Activated T-helper 17 cell treated with anti-CD3 and anti-CD28 coated beads, Interleukin-2, amount 50 U/mL, for 72 hours (primary cell): ENCODE measurements around the gene TAMALIN. TPM values are rescaled to one million over a fixed set of nuclear protein-coding genes. Genes with fewer than 3 reads are reported as not detected.

Experiments
- ATAC-seq: fragments of 150-1000 bp; cut with Tn5 transposase; replicated peaks from 2 replicates; pipeline ENCODE4 v1.10.0; 2021; ENCODE audit warnings: mild to moderate bottlenecking, moderate library complexity
- H3K27ac Mint-ChIP-seq: one replicate; pipeline ENCODE4 v1.8.0; 2022; ENCODE audit warnings: mixed read lengths
- H3K27me3 Mint-ChIP-seq: one replicate; pipeline ENCODE4 v1.8.0; 2022; ENCODE audit warnings: mixed read lengths
- H3K36me3 Mint-ChIP-seq: one replicate; pipeline ENCODE4 v1.8.0; 2022; ENCODE audit warnings: low read depth, mild to moderate bottlenecking, mixed read lengths
- H3K4me1 Mint-ChIP-seq: one replicate; pipeline ENCODE4 v1.8.0; 2022; ENCODE audit warnings: mixed read lengths
- H3K4me3 Mint-ChIP-seq: one replicate; pipeline ENCODE4 v1.8.0; 2022; ENCODE audit warnings: mild to moderate bottlenecking, mixed read lengths
- H3K9me3 Mint-ChIP-seq: one replicate; pipeline ENCODE4 v1.8.0; 2022; ENCODE audit warnings: mixed read lengths
- total RNA-seq, 2 donors: library from RNA; stranded (reverse); gene quantifications; one replicate each; pipeline ENCODE4 v1.2.3, GENCODE V29; 2022

TAMALIN gene
- total RNA-seq, 2 donors from 2014 or later: 3.5 to 26.3 TPM

- no peaks in the 10 kb centered on the region for H3K9me3 Mint-ChIP-seq
- peak overlapping the region; percentile 85 for H3K4me3 Mint-ChIP-seq
- no peak for ATAC-seq
Observed at GRCh38 chr12:52032446-52032803, 25.7 kb downstream of the TAMALIN start.

GRCh38 chr12:52032804-52033445, 26.2 kb downstream of the TAMALIN start:
- Mint-ChIP-seq H3K4me1 (peaks cover 12% of the 10 kb centered on the region), H3K9me3 (no peaks in the 10 kb centered on the region), H3K27me3 (no peaks in the 10 kb centered on the region), H3K36me3 (no peaks in the 10 kb centered on the region), H3K27ac (peak overlapping the region; percentile 72), H3K4me3 (peak overlapping the region; percentile 85)
- ATAC-seq: peak; percentile 98

More at GRCh38 chr12:52032446-52032803, 25.7 kb downstream of the TAMALIN start:
- H3K4me1 Mint-ChIP-seq: peaks cover 12% of the 10 kb centered on the region
- H3K27me3 Mint-ChIP-seq: no peaks in the 10 kb centered on the region
- H3K27ac Mint-ChIP-seq: peak overlapping the region; percentile 72
- H3K36me3 Mint-ChIP-seq: no peaks in the 10 kb centered on the region

GRCh38 chr12:52033446-52034140, 26.8 kb downstream of the TAMALIN start:
- ATAC-seq: no peak
- peak overlapping the region; percentile 85 for H3K4me3 Mint-ChIP-seq
- peak overlapping the region; percentile 72 for H3K27ac Mint-ChIP-seq
- no peaks in the 10 kb centered on the region for H3K9me3 Mint-ChIP-seq
- H3K4me1 Mint-ChIP-seq: peaks cover 12% of the 10 kb centered on the region
- H3K36me3 Mint-ChIP-seq: no peaks in the 10 kb centered on the region
- no peaks in the 10 kb centered on the region for H3K27me3 Mint-ChIP-seq

GRCh38 chr12:52035190-52035589, 28.4 kb downstream of the TAMALIN start:
- Mint-ChIP-seq H3K27me3 (no peaks in the 10 kb centered on the region), H3K4me1 (peaks cover 19% of the 10 kb centered on the region), H3K9me3 (no peaks in the 10 kb centered on the region), H3K27ac (no peak overlapping the region), H3K4me3 (peak overlapping the region; percentile 77), H3K36me3 (no peaks in the 10 kb centered on the region)
- no peak for ATAC-seq

- H3K4me1 Mint-ChIP-seq: peaks cover 26% of the 10 kb centered on the region
- H3K9me3 Mint-ChIP-seq: no peaks in the 10 kb centered on the region
- H3K27ac Mint-ChIP-seq: peak overlapping the region; percentile 20
- peak overlapping the region; percentile 77 for H3K4me3 Mint-ChIP-seq
- no peaks in the 10 kb centered on the region for H3K36me3 Mint-ChIP-seq
- ATAC-seq: no peak
- no peaks in the 10 kb centered on the region for H3K27me3 Mint-ChIP-seq
Observed at GRCh38 chr12:52035926-52036325, 29.2 kb downstream of the TAMALIN start.

- H3K27me3 Mint-ChIP-seq: no peaks in the 10 kb centered on the region
- H3K27ac Mint-ChIP-seq: peak overlapping the region; percentile 20
- H3K4me3 Mint-ChIP-seq: peak overlapping the region; percentile 77
- peak; percentile 58 for ATAC-seq
- no peaks in the 10 kb centered on the region for H3K9me3 Mint-ChIP-seq
- peaks cover 28% of the 10 kb centered on the region for H3K4me1 Mint-ChIP-seq
- no peaks in the 10 kb centered on the region for H3K36me3 Mint-ChIP-seq
Observed at GRCh38 chr12:52036587-52037171, 29.9 kb downstream of the TAMALIN start.

- peaks cover 34% of the 10 kb centered on the region for H3K4me1 Mint-ChIP-seq
- peak overlapping the region; percentile 77 for H3K4me3 Mint-ChIP-seq
- H3K36me3 Mint-ChIP-seq: no peaks in the 10 kb centered on the region
- no peak overlapping the region for H3K27ac Mint-ChIP-seq
- ATAC-seq: no peak
- H3K27me3 Mint-ChIP-seq: no peaks in the 10 kb centered on the region
- no peaks in the 10 kb centered on the region for H3K9me3 Mint-ChIP-seq
Observed at GRCh38 chr12:52037248-52037861, 30.6 kb downstream of the TAMALIN start.

- H3K36me3 Mint-ChIP-seq: no peaks in the 10 kb centered on the region
- H3K4me3 Mint-ChIP-seq: peak overlapping the region; percentile 77
- no peaks in the 10 kb centered on the region for H3K27me3 Mint-ChIP-seq
- H3K27ac Mint-ChIP-seq: peak overlapping the region; percentile 34
- peaks cover 30% of the 10 kb centered on the region for H3K4me1 Mint-ChIP-seq
- H3K9me3 Mint-ChIP-seq: no peaks in the 10 kb centered on the region
- peak; percentile 31 for ATAC-seq
Observed at GRCh38 chr12:52038447-52038846, 31.7 kb downstream of the TAMALIN start.

- H3K9me3 Mint-ChIP-seq: no peaks in the 10 kb centered on the region
- H3K27ac Mint-ChIP-seq: no peak overlapping the region
- H3K4me1 Mint-ChIP-seq: peaks cover 25% of the 10 kb centered on the region
- H3K27me3 Mint-ChIP-seq: no peaks in the 10 kb centered on the region
- H3K36me3 Mint-ChIP-seq: peaks cover 5% of the 10 kb centered on the region
- H3K4me3 Mint-ChIP-seq: peak overlapping the region; percentile 77
- ATAC-seq: no peak
Observed at GRCh38 chr12:52041035-52041434, 34.3 kb downstream of the TAMALIN start.

GRCh38 chr12:52041695-52042123, 35.0 kb downstream of the TAMALIN start:
- Mint-ChIP-seq H3K9me3 (no peaks in the 10 kb centered on the region), H3K4me3 (peak overlapping the region; percentile 45), H3K27me3 (no peaks in the 10 kb centered on the region), H3K27ac (peak overlapping the region; percentile 83), H3K4me1 (peaks cover 25% of the 10 kb centered on the region), H3K36me3 (peaks cover 5% of the 10 kb centered on the region)
- ATAC-seq: no peak

GRCh38 chr12:52042706-52043385, 36.1 kb downstream of the TAMALIN start:
- Mint-ChIP-seq H3K27ac (no peak overlapping the region), H3K4me3 (peak overlapping the region; percentile 45), H3K4me1 (peaks cover 25% of the 10 kb centered on the region), H3K9me3 (no peaks in the 10 kb centered on the region), H3K36me3 (peaks cover 5% of the 10 kb centered on the region), H3K27me3 (no peaks in the 10 kb centered on the region)
- ATAC-seq: no peak

- H3K36me3 Mint-ChIP-seq: peaks cover 5% of the 10 kb centered on the region
- no peak for ATAC-seq
- H3K27me3 Mint-ChIP-seq: no peaks in the 10 kb centered on the region
- H3K4me1 Mint-ChIP-seq: peaks cover 25% of the 10 kb centered on the region
- H3K4me3 Mint-ChIP-seq: no peak overlapping the region
- no peaks in the 10 kb centered on the region for H3K9me3 Mint-ChIP-seq
- no peak overlapping the region for H3K27ac Mint-ChIP-seq
Observed at GRCh38 chr12:52043386-52044212, 36.9 kb downstream of the TAMALIN start.

GRCh38 chr12:52044292-52044983, 37.7 kb downstream of the TAMALIN start:
- H3K27ac Mint-ChIP-seq: peak overlapping the region; percentile 15
- no peak for ATAC-seq
- peaks cover 5% of the 10 kb centered on the region for H3K36me3 Mint-ChIP-seq
- H3K9me3 Mint-ChIP-seq: no peaks in the 10 kb centered on the region
- no peaks in the 10 kb centered on the region for H3K27me3 Mint-ChIP-seq
- H3K4me3 Mint-ChIP-seq: no peak overlapping the region
- H3K4me1 Mint-ChIP-seq: peaks cover 29% of the 10 kb centered on the region
